Right lobe of liver (tissue), 4 donors: Measurements from ENCODE around the gene PTPN3.

Experiments
- POLR2A ChIP-seq: fragments of 450-650 bp; IDR thresholded peaks from one replicate; pipeline ENCODE4 v1.6.1; 2017; ENCODE audit warnings: antibody characterized with exemption, mild to moderate bottlenecking
- TF ChIP-seq, protein P1 (sequence below), 4 donors: fragments of 200-600 bp in 3 of 4; fragments of 450-650 bp in 1 of 4; IDR thresholded peaks; one replicate each; pipeline versions ENCODE4 v1.5.1 to v1.8.0; 2016 to 2022; ENCODE audit warnings: antibody characterized with exemption in 4 of 4, mild to moderate bottlenecking in 2 of 4
- donor health status: DM: no; HTN: no; CAD: no.
- donor health status: DM: no; HTN: no; CAD: no.
- donor health status: DM: no; HTN: yes; CAD: no.

DNA sequence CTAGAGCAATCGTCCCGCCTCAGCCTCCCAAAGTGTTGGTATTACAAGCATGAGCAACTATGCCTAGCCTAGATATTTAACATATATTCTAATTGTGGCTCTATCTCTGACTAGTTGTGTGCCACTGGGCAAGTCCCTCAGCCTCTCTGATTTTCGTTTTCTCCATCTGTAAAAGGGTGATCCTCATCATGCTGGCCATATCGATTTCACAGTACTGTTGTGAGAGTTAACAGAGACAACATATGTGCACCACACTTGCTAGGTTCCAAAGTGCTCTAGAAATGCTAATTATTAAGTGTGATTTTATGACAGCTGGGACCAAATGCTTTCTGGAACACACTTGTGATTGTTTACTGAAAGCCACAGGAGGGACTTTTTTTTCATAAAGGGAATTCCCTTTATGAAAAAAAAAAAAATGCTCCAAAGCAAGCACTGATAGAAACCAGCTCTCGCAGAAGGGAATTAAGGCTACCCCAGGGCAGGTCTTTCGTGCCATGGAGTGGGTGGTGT is 98.8 kb downstream of the PTPN3 start:
- TF ChIP-seq, protein P1, sequence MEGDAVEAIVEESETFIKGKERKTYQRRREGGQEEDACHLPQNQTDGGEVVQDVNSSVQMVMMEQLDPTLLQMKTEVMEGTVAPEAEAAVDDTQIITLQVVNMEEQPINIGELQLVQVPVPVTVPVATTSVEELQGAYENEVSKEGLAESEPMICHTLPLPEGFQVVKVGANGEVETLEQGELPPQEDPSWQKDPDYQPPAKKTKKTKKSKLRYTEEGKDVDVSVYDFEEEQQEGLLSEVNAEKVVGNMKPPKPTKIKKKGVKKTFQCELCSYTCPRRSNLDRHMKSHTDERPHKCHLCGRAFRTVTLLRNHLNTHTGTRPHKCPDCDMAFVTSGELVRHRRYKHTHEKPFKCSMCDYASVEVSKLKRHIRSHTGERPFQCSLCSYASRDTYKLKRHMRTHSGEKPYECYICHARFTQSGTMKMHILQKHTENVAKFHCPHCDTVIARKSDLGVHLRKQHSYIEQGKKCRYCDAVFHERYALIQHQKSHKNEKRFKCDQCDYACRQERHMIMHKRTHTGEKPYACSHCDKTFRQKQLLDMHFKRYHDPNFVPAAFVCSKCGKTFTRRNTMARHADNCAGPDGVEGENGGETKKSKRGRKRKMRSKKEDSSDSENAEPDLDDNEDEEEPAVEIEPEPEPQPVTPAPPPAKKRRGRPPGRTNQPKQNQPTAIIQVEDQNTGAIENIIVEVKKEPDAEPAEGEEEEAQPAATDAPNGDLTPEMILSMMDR (IDR thresholded peaks at IDR 0.05) = no peak
- no peak for TF ChIP-seq POLR2A
